LNCaP clone FGC (cell line): ENCODE results near the gene CLIP3.

Source experiments
- DNase-seq: peaks from one replicate; pipeline ENCODE4 v3.0.0-alpha.2; 2011; ENCODE audit warnings: low read depth
- H3K4me3 ChIP-seq: 2 replicates; pipeline ENCODE4 v1.5.1; 2011; ENCODE audit warnings: mild to moderate bottlenecking, low read depth, low read length, control low read depth
- CTCF ChIP-seq: IDR thresholded peaks from 2 replicates; pipeline ENCODE4 v1.5.1; 2012; ENCODE audit warnings: mild to moderate bottlenecking; ENCODE audit not compliant: control insufficient read depth, insufficient read depth; ENCODE audit errors: extremely low read depth

The CLIP3 gene

GRCh38 chr19:36054733-36055686 lies 22.3 kb upstream of the CLIP3 start, which contains the start of gene WDR62:
TSS of gene WDR62 (plus strand) at chr19:36054897. CDS start at chr19:36054972, 75 bp downstream.
- H3K4me3 ChIP-seq: peak within 1 kb of the TSS; percentile 84
- no peak for TF ChIP-seq CTCF
- no peak for DNase-seq

GRCh38 chr19:36054119-36054732 lies 21.6 kb upstream of the CLIP3 start, which contains the start of gene THAP8:
TSS of gene THAP8 (minus strand) at chr19:36054285. CDS start at chr19:36054217, 68 bp downstream.
- peak within 1 kb of the TSS; percentile 84 for H3K4me3 ChIP-seq
- peak; percentile 45 for TF ChIP-seq CTCF
- DNase-seq: peak; percentile 98

- no peak for DNase-seq
- no peak overlapping the region for H3K4me3 ChIP-seq
- no peak for TF ChIP-seq CTCF
These were observed 19.0 kb upstream of the CLIP3 start for GRCh38 chr19:36051637-36052036.

GRCh38 chr19:36051236-36051635 lies 18.6 kb upstream of the CLIP3 start:
- H3K4me3 ChIP-seq: no peak overlapping the region
- no peak for DNase-seq
- no peak for TF ChIP-seq CTCF

GRCh38 chr19:36049080-36049698 lies 16.5 kb upstream of the CLIP3 start:
- no peak for DNase-seq
- H3K4me3 ChIP-seq: no peak overlapping the region
- no peak for TF ChIP-seq CTCF

GRCh38 chr19:36047835-36048234 lies 15.2 kb upstream of the CLIP3 start:
- H3K4me3 ChIP-seq: no peak overlapping the region
- no peak for DNase-seq
- TF ChIP-seq CTCF: no peak
